AG08395 (cell line): ENCODE results near the gene IGSF3.
"Not testable (repeated sequence)": the region's sequence is repeated elsewhere in the genome, so short reads cannot be mapped to it uniquely, and the experiment has no call there.

ENCODE experiments used
- DNase-seq: peaks from one replicate; pipeline ENCODE4 v3.0.0; 2012; ENCODE audit warnings: mixed read lengths, low spot score

Gene IGSF3

DNA sequence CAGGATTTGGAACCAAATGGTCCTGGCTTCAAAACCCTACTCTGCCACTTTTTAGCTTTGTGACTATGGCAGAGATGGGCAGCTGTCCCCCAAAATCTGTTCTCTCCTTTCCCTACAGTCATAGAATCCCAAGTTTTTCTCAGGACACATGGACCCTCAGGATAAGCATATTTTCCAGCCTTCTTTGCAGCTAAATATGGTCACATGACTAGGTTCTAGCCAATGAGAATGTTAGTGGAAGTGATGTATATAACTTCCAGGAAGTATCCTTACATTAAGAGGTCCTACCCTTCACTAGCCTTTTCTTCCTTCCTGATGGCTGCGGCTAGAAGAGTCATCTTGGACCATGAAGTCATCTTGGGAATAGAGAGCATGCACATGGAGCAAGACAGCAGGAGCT, 5.9 kb downstream of the IGSF3 start:
- DNase-seq = no peak

DNA sequence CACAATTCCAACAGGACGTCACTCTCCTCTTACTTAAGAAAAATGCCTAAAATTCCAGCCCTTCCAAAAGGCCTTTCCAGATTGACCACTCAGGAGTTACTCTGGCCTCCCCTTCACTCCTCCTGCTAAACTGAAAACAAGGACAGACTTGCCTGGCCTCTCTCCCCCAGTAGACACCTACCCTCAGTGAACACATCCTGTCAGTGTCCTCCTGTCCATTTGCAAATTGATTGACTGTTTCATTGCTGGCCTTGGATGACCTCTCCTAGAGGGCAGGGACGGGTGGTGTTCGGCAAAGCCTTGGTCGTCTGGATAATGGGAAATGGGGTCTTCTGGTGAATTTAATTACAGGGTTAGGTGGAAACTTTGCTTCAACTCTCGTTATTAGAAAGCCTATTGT, 8.9 kb downstream of the IGSF3 start:
- DNase-seq = not testable (repeated sequence)

DNA sequence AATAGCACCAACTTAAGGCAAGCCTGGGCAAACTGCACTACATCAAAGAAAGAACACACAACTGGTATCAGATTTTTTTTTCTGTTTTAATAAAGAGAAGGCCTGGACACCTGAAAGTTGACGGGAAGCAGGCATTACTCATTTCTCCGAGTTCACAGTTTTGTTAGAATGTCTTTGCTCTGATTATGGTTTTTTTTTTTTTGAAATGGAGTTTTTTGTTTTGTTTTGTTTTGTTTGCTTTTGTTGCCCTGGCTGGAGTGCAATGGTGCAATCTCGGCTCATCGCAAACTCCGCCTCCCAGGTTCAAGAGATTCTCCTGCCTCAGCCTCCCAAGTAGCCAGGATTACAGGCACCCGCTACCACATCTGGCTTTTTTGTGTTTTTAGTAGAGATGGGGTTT, 9.7 kb downstream of the IGSF3 start:
- DNase-seq = not testable (repeated sequence)

DNA sequence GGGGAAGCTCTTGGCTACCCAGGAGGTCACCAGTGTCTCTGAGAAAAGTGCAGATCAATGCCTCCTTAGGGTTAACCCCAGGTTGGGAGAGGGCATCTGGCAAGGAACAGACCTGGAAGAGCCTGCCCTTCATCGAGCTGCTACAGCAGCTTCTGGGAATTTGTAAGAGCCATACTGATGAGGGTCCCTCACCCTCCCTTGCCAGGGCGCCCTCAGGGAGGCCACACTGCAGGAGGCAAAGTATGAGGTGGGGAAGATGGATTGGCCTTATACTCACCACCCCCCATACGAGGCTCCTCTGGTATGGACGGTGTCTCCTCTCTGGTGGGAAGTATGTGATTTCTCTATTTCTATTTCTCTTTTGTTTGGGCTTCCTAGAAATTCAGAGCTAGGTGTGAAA, 13.2 kb downstream of the IGSF3 start:
- no peak for DNase-seq

DNA sequence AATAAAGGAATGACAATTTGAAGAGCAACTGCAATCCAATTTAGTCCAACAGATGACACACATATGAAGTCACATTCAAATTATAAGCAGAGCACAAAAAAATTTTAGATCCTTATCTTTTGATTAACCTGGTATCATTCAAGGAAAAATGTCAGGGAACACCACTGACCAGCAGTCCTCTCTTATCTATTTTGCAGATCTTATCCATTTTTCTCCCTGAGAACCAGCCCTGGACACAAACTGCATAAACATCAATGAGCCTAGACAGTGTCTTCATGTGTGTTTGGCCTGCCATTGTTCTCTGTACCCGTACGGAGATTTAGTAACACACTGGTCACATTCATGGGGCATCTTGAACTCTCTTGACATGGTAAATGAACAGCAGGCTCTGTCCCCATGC, 14.9 kb downstream of the IGSF3 start:
- DNase-seq = not testable (repeated sequence)

DNA sequence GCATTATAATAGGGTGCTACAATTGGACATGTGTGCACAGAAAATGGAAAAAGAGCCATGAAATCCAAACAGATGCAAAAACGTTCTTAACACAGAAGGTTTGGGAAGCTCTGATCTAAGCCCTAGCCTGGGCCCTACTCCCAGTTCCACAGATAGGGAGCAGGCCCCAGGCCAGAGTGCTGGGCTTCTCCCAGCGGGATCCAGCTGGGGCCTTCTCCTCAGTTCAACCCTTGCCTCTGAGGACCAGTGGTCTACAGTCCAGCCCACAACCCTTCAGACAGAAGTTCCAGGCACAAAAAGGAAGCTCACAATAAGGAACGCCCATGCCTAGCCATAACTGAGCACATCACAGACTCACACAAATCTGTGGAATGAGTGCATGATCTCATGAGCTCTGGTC, 16.8 kb downstream of the IGSF3 start:
- not testable (repeated sequence) for DNase-seq

DNA sequence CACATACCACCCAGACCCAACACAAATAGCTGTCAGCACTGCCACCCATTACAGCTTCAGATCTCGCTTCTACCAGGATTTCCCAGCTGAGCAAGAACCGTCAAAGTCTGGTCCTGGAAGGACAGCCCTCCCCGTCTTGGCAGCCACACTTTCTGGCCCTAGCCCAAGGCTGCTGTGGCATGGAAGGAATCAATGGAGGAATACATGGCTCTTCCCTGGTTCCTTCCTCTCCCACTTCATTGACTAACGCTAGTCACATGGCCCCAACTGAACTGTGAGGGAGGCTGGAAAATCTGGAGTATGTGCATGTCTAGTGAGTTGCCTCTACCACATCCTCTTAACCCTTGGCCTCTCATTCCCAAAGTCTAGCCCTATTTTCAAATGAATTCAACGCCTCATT, 18.5 kb downstream of the IGSF3 start:
- not testable (repeated sequence) for DNase-seq

DNA sequence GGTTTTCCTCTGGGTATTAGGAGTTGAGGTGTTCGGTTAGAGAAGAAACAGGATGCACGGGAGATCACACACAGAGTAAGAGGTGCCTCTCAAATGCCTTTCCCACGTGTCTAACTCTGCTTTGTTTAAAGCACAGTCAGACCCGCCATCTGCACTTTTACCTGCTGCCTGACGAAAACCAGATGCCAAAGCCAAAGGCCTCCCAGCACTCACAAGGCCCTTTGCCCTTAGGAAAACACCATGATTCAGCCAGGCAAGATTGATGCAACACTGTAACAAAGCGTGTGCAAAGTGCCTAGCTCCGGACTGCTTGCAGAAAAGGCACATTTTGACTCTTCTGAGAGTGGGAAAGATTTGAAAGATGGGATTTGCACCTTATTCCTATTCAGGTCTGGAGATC, 19.2 kb downstream of the IGSF3 start:
- DNase-seq = not testable (repeated sequence)

DNA sequence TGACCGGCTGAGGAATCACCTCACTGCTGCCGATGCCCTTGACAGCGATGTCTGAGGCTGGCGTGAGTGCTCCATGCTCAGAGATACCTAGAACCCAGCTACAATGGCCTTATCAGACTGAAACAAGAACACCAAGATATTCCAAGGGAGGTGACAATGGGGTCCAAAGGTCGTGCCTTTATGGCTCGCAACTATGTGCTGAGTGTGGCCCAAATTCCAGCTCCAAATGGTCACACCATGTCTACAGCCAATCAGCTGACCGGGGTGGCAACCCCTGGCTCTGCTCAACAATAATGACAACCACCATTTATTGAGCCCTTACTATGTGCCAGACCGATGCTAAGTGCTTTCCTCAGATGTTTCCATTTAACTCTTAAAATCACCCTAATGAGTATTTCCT, 20.3 kb downstream of the IGSF3 start:
- DNase-seq = not testable (repeated sequence)

DNA sequence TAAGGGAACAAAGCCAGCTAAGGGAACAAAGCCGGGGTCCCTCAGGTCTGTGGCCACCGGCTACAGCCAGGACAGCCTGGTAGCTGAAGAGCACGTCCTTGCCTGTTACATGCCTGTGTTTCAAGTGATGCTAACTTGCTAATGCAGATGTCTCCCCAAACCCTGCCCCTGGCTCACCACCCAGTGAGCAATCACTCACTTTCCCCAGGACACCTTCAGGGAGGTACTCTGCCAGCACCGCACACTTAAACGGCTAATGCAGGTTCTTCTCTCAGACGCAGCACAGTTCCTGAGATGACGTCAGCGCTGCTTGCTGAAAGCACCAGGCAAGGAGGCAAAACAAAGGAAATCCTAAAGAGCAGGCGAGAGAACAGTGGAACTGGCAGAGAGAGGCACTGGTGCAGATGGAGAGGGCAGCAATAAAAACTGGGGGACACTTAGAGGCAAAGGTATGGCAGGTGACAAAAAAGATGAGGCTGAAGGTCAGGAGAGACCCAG, 20.8 kb downstream of the IGSF3 start:
- not testable (repeated sequence) for DNase-seq

DNA sequence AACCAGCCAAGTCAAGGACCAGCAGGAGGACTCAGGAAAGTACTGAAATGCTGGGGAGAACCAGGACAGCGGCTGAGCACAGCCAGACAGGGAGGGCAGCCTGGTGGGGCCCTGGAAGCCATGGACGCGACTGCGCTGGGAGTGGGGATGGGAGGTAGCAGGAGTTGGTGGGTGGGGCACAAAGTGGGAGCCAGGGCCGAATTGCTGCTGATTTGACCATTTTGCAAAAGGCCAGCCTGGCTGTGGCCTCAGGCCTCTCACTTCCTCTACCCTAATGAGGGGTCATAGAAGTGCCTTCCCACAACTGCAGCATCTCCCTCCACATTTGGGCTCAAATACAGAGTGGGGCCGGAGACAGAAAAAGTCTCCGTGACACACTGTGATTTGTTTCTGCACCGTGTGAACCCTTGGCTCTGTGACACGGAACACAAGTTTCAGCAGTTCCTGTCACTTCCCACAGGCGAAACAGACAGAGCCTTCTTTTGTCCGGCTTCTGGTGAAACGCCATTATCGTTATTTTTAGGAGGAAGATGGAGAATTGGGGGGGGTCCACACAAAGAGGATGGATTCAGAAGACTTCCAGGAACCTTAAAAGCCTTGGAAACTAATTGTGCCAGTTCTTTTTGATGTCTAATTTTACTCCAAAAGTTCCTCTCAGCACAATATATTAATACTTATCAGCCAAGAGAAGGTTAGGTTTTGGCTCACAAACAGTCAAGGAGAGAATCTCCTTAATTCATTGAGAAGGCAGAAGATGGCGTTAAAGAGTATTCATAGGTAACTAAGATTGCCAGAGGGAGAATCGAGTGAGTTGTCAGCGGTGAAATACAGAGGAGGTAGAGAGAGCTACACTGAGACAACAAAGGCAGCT, 21.5 kb downstream of the IGSF3 start:
- DNase-seq = not testable (repeated sequence)

DNA sequence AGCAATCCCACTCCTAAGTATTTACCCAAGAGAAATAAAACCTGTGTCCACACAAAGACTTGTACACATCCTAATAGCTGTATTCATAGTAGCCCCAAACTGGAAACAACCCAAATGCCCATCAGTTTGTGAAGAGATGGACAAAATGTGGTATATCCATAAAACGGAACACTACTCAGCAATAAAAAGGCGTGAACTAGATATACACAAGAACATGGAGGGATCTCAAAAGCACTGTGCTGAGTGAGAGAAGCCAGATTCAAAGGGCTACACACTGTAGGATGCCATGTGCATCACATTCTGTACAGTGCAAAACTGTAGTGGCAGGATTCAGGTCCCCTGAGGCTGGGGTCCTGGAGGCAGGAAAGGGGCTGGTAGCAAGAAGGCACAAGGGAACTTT, 22.5 kb downstream of the IGSF3 start:
- DNase-seq = not testable (repeated sequence)

DNA sequence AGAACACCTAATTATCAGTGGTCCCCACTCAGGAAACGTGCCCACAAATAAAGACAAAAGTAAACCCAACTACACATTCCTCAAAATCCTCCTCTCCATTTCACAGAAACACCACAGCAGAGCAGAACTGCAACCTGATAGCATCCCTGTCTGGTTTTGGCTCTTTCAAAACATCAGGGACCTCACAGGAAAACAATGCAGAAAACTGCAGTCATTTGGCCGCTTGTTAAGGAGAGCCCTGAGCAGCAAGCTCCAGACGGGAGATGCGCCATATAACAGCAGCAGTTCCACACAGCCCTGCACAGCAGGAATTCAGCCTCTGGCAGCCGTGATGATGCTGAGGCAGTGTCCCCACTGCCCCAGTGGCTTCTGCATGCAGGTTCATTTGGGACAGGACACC, 23.4 kb downstream of the IGSF3 start:
- DNase-seq = not testable (repeated sequence)

DNA sequence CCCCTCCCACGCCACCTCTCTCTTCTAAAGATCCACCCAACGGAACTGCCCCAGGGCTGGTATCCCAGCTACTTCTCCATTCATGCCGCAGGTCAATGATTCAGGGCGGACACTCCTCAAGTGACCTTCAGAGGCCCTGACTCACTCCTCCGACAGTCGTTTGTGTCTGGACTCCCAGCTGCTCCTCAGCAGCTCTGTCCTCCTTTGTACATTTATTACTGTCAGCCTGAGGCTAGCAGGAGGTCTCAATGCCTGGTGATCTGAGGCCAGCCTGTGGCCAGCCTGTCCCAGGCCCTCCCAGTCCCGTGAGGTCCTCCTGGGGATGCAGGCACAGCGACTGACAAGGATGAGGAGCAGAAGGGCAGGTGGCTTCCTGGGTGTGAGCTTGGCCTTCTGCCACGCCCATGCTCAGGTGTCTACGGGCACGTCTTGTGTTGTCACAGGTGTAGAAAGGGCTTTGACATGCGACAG, 24.2 kb downstream of the IGSF3 start:
- not testable (repeated sequence) for DNase-seq

DNA sequence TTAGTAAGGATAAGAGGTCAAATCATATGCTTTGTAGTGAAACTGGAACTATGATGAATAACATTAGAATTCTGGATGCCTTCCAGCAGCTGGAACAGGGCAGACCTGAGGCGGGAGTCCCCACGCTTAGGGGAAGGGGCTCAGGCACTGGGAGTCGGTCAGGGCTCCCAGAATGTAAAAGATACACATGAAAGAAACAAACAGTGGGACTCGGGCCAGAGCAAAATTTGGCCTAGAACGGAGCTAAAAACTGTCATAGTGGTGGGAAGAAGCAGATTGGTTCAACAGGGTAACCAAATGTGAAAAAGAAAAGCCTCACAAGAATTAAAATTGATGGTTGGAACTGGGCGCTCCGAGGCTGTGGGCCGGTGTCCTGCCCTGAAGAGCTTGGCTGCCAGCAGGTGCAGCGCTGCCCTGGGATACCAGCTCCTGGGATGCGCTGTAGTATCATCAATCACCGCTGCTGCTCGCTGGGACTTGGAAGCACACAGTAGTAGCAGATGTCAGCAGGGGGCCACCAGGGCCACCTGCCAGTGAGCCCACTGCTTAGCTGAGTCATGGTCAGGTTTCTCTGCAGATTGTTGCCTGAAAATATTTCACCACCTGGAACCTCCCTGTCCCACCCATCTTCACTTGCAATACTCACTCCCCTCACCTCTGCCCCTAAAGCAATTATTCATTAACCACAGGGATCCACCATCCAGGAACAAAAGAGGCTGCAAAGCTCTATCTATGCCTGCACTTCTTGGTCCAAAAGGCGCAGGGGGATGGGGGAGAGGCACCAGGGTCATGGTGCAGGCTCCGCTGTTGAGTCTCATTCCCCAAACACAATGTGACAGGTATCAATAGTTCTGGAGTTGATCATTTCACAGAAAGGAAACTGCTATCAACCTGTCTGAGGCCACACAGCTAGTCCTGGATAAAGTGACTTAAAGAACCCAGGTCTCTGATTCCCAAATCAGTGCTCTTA, 24.9 kb downstream of the IGSF3 start:
- not testable (repeated sequence) for DNase-seq

DNA sequence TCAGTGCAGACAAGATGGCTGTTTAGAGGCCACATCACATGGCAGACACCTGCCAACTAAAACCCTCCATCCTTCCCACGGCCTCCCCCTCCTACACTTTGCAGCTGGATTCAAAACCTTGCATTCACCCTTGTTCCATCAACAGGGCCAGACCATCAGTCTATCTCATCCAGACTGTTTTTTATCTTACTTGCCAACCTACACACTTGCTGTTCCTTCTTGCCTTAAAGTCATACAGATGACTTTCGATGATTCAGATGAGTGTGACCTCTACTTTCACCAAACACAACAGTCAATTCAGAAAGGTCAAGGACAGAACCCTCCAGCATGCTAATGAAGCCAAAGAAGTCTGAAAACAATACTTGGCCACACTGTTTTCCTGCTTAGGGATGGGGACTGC, 29.9 kb downstream of the IGSF3 start:
- DNase-seq = not testable (repeated sequence)

DNA sequence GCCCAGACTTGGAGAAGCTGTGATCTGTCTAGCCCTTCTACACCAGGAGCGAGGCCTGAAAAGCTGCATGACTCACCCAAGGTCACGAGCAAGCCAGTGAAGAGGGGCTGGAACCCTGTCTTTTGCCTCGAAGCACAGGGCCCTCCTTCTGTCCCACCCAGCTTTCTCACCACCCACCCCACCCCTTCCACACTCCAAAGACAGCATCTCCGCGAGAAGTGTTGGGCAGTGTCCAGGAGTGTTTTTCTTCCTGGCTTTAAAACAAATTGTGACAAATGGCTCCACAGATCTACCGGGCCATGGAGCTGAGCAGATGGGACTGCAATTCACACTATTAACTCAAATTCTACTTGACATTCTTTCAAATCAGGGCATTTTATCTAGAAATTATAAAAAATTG, 30.9 kb downstream of the IGSF3 start:
- DNase-seq = not testable (repeated sequence)

DNA sequence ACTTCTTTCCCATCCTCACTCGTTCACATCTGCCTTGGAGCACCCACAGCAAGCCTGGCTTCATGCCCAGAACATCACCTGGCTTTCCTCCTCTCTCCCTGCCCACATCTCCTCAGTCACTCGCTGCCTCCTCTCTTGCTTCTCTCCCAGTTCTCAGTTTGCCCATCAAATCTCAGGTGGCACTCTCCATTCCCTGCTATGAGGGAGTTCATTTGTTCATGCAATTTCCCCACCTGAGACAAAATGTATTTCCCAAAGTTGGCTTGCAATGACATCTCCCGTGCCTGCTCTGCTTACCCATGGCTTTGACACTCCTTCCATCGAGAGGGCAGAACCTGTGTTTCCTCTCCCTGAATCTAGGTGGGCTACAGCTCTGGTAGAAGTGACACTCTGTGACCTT, 33.1 kb downstream of the IGSF3 start:
- DNase-seq = not testable (repeated sequence)

DNA sequence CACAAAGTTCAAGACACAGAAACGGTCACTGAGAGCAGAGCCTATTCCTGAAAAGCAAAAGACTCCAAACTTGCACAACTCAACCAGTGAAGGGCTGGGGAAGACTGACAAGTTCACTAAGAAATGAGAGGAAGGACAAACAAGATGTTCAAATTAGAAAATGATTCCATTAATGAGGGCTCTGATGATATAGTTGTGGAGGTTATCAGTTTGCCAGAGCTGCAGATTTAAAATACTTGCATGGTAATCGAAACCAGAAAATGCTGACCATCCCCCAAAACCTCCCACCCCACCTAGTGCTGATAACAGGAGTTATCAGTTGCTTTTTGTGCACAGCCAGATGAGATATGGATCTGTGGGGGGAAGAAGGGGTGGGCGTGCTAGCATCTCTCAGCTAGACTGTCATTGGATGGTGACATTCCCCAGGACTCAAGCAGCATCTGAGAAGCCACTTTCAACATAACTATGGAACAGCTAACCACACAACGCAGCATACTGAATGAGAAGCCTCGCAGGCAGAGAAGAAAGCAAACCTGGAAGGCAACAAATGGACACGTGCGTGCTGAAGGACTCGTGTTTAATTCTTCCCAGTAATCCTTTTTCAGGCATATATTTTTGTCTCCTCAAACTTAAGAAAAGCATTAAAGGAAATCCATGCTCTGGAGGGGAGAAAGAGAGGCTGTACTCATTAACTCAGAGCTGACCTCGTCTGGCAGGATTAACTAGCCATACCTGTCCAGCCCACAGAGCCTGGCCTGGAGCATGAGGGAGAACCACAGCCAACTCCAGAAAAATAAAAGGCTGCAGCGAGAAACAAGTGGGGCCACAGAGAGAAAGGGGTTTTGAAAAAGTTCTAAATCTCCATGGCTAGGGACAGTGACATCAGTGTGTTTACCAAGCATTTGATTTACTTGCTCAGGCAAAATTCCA, 35.3 kb downstream of the IGSF3 start:
- not testable (repeated sequence) for DNase-seq

DNA sequence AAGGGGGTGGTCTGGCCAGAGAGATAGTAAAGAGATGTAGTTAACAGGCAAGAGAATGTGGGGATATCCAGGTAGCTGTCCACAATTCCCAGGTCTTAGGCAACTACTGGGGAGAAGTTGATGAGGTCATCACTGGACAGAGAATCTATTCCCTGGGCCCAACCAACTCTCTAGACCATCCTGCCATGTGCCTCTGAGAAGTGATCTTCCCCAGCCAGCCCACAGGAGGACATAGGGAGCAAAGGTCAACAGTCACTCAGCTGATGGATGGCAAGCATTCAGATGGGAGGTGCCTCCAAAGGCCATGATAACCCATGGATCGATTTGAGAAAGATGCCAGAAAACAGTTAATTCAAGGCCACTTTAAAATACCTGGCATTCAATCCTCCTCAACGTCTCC, 36.0 kb downstream of the IGSF3 start:
- DNase-seq = not testable (repeated sequence)

DNA sequence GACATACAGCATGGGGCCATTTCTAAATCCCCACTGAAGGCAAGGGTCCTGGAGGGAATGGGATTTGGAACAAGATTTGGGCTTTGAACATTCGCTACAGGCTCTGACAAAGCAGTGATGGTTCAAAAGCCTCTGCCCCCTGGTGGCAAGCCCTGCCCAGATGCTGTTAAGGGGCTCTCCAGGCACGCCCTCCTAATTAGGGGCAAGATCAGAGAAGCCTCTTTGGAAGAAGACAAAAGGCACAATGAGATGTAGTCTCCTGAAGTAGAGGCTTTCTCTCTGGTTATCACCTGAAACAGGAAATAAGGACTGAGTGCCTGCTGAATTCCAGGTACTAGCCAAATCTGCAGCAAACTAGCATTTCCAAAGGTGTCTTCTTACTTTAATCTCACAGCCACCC, 37.5 kb downstream of the IGSF3 start:
- not testable (repeated sequence) for DNase-seq
